ENCODE measurements around the gene CHST8. TPM values are rescaled to one million over a fixed set of nuclear protein-coding genes. Genes with fewer than 3 reads are reported as not detected.

The CHST8 gene
- total and polyA plus RNA-seq, 4 donors = 0.09 to 0.67 (median 0.24) TPM

DNA sequence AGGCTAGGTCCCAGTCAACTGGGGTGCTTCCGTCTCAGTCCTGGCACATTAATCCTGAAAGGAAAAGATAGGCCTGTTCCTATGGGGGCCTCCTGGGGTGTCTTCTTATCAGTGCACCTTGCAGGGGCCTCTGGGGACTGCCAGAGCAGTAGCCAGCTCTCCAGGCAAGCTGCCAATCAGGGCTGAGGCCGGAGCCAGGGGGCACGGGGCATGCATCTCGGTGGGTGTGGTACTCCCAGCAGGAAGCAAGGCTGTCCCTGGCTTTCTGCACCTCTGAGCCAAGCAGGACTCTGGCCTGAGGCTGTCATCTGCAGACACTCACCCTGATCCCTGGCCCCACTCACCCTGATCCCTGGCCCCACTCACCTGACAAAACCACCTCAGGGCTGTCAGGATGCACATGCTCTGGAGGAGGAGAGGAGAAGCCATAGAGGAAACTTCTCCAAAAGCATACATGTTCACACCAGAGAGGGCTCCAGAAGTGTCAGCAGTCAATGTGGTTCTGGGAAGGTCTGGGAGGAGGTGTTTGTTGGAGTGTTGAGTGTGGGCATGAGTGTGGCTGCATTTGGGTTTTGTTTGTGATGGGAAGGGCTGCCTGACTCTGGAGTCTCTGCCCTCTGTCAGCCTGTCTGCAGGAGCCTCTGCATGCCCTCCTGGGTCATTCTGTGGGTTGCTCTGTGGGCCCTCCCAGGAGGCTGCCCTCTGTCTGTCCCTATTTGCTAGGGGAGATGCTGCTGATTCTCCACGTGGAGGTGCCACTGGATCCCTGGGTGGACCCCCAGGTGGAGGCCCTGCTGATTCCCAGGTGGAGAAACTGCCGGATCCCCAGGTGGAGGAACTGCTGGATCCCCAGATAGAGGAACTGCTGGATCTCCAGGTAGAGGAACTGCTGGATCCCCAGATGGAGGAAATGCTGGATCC lies 152.2 kb downstream of the CHST8 start:
- H3K4me1 ChIP-seq (ENCODE audit: control insufficient read depth in 5 of 5, insufficient read depth in 5 of 5, low read length in 5 of 5) = peaks cover 0 to 5% (median 0%) of the 10 kb centered on the region in 5 donors
- no peak overlapping the region for H3K4me3 ChIP-seq
- H3K36me3 ChIP-seq (ENCODE audit: control insufficient read depth in 4 of 4, insufficient read depth in 4 of 4, low read length in 4 of 4) = no peaks in the 10 kb centered on the region
- peaks cover 0 to 6% (median 4%) of the 10 kb centered on the region in 3 donors for H3K27me3 ChIP-seq (ENCODE audit: control insufficient read depth in 3 of 3, insufficient read depth in 3 of 3, low read length in 2 of 3)
- H3K9ac ChIP-seq (ENCODE audit: insufficient read depth in 1 of 2, low read length in 2 of 2) = no peak overlapping the region
- DNase-seq (no peak), ATAC-seq (ENCODE audit: insufficient read depth, low FRiP score) (no peak)
- 44 to 45% methylated on average over 6 of the region's 6 CpGs for WGBS, 2 donors
- no peak overlapping the region for H3K27ac ChIP-seq (ENCODE audit: low read depth in 1 of 2, low read length in 1 of 2)
- TF ChIP-seq, protein P1, sequence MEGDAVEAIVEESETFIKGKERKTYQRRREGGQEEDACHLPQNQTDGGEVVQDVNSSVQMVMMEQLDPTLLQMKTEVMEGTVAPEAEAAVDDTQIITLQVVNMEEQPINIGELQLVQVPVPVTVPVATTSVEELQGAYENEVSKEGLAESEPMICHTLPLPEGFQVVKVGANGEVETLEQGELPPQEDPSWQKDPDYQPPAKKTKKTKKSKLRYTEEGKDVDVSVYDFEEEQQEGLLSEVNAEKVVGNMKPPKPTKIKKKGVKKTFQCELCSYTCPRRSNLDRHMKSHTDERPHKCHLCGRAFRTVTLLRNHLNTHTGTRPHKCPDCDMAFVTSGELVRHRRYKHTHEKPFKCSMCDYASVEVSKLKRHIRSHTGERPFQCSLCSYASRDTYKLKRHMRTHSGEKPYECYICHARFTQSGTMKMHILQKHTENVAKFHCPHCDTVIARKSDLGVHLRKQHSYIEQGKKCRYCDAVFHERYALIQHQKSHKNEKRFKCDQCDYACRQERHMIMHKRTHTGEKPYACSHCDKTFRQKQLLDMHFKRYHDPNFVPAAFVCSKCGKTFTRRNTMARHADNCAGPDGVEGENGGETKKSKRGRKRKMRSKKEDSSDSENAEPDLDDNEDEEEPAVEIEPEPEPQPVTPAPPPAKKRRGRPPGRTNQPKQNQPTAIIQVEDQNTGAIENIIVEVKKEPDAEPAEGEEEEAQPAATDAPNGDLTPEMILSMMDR (IDR thresholded peaks at IDR 0.05; ENCODE audit: control extremely low read depth, extremely low read depth) = no peak
- no peaks in the 10 kb centered on the region for H3K9me3 ChIP-seq (ENCODE audit: control insufficient read depth in 4 of 4, insufficient read depth in 3 of 4, low read length in 3 of 4)

- DNase-seq (no peak), ATAC-seq (ENCODE audit: insufficient read depth, low FRiP score) (no peak)
- Histone ChIP-seq H3K27me3 (ENCODE audit: control insufficient read depth in 3 of 3, insufficient read depth in 3 of 3, low read length in 2 of 3) (peaks cover 0 to 13% (median 4%) of the 10 kb centered on the region in 3 donors), H3K4me3 (no peak overlapping the region), H3K9me3 (ENCODE audit: control insufficient read depth in 4 of 4, insufficient read depth in 3 of 4, low read length in 3 of 4) (no peaks in the 10 kb centered on the region), H3K4me1 (ENCODE audit: control insufficient read depth in 5 of 5, insufficient read depth in 5 of 5, low read length in 5 of 5) (peaks cover 0 to 5% (median 0%) of the 10 kb centered on the region in 5 donors), H3K9ac (ENCODE audit: insufficient read depth in 1 of 2, low read length in 2 of 2) (no peak overlapping the region), H3K27ac (ENCODE audit: low read depth in 1 of 2, low read length in 1 of 2) (no peak overlapping the region), H3K36me3 (ENCODE audit: control insufficient read depth in 4 of 4, insufficient read depth in 4 of 4, low read length in 4 of 4) (no peaks in the 10 kb centered on the region)
- TF ChIP-seq, protein P1 (IDR thresholded peaks at IDR 0.05; ENCODE audit: control extremely low read depth, extremely low read depth) = no peak
- 67 to 80% methylated on average over 6 of the region's 6 CpGs for WGBS, 2 donors
These were observed 153.0 kb downstream of the CHST8 start for GRCh38 chr19:33774751-33775150.

GRCh38 chr19:33775731-33776487 lies 154.2 kb downstream of the CHST8 start:
- peaks cover 0 to 20% (median 9%) of the 10 kb centered on the region in 3 donors for H3K27me3 ChIP-seq (ENCODE audit: control insufficient read depth in 3 of 3, insufficient read depth in 3 of 3, low read length in 2 of 3)
- H3K4me3 ChIP-seq = no peak overlapping the region
- no peak overlapping the region for H3K9ac ChIP-seq (ENCODE audit: insufficient read depth in 1 of 2, low read length in 2 of 2)
- no peaks in the 10 kb centered on the region for H3K9me3 ChIP-seq (ENCODE audit: control insufficient read depth in 4 of 4, insufficient read depth in 3 of 4, low read length in 3 of 4)
- no peaks in the 10 kb centered on the region for H3K36me3 ChIP-seq (ENCODE audit: control insufficient read depth in 4 of 4, insufficient read depth in 4 of 4, low read length in 4 of 4)
- H3K4me1 ChIP-seq (ENCODE audit: control insufficient read depth in 5 of 5, insufficient read depth in 5 of 5, low read length in 5 of 5) = peaks cover 0 to 5% (median 4%) of the 10 kb centered on the region in 5 donors
- 83 to 87% methylated on average over 9 of the region's 9 CpGs for WGBS, 2 donors
- no peak for ATAC-seq (ENCODE audit: insufficient read depth, low FRiP score)
- DNase-seq = no peak
- no peak overlapping the region for H3K27ac ChIP-seq (ENCODE audit: low read depth in 1 of 2, low read length in 1 of 2)
- TF ChIP-seq, protein P1 (IDR thresholded peaks at IDR 0.05; ENCODE audit: control extremely low read depth, extremely low read depth) = no peak

All from lung (tissue), 12 donors.